Muscle of arm (tissue), 12 donors: ENCODE data around the gene CHMP3. TPM values are rescaled to one million over a fixed set of nuclear protein-coding genes. Genes with fewer than 3 reads are reported as not detected.

ENCODE experiments used
- DNase-seq: peaks from one replicate; pipeline ENCODE4 v3.0.0-alpha.2; 2013
- polyA plus RNA-seq, 12 donors: library from polyadenylated mRNA; unstranded; fragments of 120-200 nt; gene quantifications; one replicate each; pipeline ENCODE4 v1.2.1, GENCODE V29; 2013; ENCODE audit not compliant: insufficient read length in 12 of 12

CHMP3 gene
- polyA plus RNA-seq, 12 donors, result 84.8 to 674 (median 151) TPM

DNA sequence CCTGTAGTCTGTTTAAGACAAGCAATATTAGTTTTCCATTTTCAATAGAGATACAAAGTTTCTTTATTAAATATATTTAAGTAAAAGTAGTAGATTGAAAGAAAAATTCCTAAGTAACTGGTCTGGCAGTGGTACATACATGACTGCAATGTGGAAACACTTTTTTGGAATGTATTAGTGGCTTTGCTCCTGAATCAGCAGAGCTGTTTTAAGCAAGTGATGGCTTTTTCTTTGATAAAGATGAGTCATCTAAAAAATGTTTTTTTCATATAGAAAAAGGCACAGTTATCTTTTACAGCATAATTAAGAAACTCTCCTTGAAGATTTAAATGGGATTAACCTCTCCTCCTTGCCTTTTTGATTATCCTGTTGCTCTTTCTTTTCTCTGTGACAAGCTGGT lies 87.2 kb downstream of the CHMP3 start:
- DNase-seq, result no peak

DNA sequence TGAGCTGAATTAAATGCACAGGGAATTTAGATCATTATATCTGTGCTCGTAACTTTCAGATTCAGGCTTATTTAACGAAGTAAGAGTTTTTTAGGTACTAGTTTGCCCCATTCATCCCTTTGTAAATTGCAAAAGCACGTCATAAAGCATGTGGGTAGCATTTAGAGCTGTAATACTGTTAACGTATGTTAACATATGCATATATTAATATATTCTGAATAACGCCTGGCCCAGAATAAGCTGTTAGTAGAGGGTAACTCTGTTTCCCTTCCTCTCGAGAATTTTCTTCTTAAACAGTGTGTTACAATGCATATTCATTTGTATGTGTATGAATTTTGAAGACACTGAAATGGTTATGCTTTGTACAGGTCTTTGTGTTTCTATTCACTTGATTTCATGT lies 91.6 kb downstream of the CHMP3 start:
- no peak for DNase-seq

DNA sequence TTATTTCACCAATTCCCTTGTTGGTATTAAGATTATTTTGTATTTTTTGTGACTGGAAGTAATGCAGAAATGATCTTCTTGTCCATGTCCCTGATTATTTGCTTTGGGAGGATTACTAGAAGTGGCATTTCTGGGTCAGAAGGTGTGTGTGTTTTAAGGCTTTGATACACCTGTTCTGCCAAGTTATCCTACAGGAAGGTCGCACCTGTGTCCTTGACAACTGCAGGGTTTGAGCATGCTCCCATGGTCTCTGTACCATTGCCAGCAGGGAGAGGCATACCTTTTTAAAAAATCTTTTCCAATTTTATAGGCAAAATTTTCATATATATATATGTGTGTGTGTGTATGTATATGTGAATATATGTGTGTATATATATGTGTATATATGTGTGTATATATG lies 92.4 kb downstream of the CHMP3 start:
- DNase-seq, result no peak

DNA sequence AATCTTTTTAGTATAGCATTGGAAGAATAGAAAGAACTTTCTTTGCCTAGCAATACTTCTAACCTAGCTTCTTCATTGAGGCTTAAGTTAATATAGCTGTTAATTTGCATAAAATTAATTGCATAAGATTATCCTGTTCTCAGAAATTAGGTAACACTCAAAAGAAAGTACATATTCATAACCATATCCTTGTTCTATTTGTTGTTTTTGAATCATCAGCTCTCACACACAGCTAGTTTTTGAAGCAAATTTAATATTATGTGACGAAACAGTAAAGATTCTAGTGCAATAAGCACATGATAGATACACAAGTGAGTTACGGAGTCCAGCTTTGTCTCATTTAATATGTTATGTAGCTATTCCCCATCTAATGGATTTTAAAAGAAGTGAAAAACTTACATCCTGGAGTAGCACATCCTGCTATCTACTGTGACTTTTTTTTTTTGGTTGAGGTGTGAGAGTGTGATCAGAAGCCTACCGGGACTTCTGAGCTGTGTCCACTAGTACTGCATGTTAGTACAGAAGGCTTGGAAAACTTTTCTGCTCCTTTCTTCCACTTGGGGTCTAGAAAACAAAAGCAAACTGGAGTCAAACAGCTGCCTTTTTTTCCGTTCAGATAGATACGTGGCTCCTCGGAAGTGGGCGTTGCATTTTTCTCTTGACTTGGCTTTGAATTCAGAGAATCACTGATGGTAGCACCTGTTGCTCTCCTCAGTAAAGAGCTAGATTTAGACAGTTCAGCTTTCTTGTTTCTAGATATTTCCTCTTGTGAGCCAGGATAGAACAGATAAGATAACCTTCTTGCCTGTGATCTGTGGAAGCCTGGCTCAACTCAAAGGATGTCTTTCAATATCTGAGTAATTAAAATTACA lies 94.8 kb downstream of the CHMP3 start:
- DNase-seq, result no peak

DNA sequence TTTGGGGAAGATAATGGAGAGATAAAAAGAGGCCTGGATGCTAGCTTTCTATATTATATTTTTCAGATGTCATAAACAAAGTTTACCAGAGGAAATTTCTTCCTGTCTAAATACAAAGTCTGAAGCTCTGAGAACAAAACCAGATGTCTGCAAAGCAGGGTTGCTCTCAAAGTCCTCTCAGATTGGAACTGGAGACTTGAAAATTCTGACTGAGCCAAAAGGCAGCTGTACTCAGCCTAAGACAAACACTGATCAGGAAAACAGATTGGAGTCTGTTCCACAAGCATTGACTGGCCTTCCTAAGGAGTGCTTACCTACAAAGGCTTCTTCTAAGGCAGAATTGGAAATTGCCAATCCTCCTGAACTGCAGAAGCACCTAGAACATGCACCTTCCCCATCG lies 96.9 kb downstream of the CHMP3 start:
- peak; percentile 29 for DNase-seq

DNA sequence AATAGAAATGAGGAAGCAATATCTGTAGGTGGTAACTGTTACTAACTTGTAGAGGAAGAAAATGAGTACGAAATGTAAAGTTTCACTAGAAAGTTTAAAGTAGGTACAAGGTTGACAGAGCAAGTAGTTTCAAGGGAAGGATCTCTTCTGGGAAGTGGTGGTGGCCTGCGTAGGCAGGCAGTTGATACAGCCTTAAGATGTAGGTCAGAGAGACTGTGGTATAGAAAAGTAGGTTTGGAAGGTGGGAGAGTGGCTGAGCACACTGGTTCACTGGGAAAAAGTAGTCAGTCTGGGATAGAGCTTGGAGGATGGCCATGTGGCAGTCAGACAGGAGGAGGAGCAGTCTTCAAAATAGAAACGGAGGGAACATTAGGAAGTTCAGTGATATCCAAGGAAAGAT lies 98.6 kb downstream of the CHMP3 start:
- DNase-seq, result peak; percentile 70

DNA sequence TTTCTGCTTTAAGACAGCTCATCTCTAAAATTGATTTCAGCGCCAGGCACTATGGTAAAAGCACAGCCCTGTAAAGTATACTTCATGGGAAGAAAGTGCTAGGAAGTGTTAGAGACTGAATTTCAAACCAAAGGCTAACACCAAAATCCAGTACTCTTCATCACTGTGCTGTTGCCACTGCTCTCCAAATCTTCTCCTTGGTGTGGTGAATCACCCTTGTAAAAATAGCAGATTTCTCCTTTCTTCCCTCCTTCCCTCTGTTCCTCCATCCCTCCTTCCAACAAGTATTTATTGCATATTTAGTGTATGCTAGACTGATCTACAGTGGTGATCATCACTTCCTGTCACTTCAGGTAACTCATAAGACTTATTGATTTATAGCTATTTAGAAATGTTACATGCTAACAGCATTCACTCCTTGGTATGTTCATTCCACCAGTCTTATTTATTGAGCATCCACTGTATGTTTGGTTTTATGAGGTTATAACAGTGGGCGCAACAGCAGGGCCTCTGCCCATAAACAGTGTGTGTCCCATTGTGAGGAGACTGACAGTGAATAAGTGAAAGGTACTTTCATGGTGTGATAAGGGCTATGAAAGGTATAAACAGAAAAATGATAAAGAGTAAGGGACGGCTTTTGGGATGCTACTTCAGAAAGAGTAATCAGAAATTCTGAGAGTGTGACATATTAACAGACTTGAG lies 102.0 kb downstream of the CHMP3 start:
- no peak for DNase-seq

DNA sequence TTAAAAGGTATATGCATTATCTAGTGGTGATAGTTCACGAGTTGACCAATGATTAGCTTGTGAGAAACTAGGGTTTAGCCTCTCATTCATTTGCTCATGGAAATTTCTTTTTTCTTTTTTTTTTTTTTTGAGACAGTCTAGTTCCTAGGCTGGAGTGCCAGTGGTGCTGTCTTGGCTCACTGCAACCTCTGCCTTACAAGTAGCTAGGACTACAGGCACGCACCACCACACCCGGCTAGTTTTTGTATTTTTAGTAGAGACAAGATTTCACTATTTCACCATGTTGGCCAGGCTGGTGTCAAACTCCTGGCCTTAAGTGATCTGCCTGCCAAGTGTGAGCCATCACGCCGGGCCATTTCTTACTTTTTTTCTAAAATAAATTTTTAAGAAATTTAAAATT lies 108.1 kb downstream of the CHMP3 start:
- no peak for DNase-seq

DNA sequence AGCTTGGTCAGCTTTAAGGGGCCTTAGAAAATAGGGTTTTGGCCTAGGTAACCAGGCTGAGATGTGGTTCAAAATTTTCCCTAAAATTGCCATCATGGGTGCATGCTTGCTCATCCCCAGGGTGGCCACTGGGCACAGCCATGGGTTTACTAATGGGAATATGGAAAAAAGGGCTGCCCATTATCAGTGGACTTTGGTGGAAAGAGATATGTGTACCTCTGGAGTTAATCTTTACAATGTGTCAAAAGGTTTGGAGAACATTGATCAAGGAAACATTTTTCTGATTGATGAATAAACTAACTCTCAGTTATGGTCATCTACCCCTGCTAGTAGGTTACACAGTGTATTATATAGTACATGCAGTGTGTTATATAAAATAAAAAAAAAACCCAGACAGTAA lies 109.0 kb downstream of the CHMP3 start:
- DNase-seq, result no peak

DNA sequence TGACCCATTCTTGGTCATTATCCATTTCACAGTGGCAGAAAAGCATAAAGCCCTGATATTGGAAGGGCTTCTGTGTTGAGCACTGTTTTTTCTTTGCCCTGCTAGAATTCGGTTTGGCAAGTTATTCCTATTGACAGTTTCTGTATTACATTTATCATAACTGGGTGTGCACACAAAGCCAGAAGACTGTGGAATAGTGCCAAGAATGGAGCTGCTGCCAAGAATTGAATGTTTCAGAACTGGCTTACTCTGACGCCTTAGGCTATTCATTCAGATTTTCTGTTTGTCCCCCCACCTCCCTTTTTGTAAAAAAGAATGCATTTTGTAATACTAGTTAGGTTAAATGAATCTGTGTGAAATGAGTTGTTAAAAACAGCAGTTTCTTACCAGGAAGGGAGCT lies 109.4 kb downstream of the CHMP3 start:
- DNase-seq, result peak; percentile 79

Other genes starting within 250 kb of the CHMP3 start
- gene REEP1, start 225.8 kb downstream of the CHMP3 start, polyA plus RNA-seq, result 100 to 1,000 TPM in 3 of 12 donors, 10 to 100 TPM in 9; 35.8 to 183 (median 70.7) TPM
- 10 to 100 TPM in 11 of 12 donors, not detected in 1; 42.4 to 82.7 (median 61.6) TPM for gene KDM3A, start 122.1 kb downstream of the CHMP3 start, polyA plus RNA-seq
- gene RNF103, start 60.4 kb upstream of the CHMP3 start, polyA plus RNA-seq, result 10 to 100 TPM in 11 of 12 donors, not detected in 1; 25.4 to 40.9 (median 34.2) TPM
- gene RMND5A, start 156.8 kb upstream of the CHMP3 start, polyA plus RNA-seq, result 100 to 1,000 TPM in 1 of 12 donors, 10 to 100 TPM in 11; 33.9 to 396 (median 39.5) TPM
- 1 to 10 TPM in 1 of 12 donors, under 1 TPM in 9, not detected in 2; 0.19 to 1.6 (median 0.27) TPM for gene CD8A, start 227.5 kb upstream of the CHMP3 start, polyA plus RNA-seq